Stomach (tissue), 4 donors: Measurements from ENCODE around the gene C1QC.

Experiments used
- CTCF ChIP-seq, 7 experiments: fragments of 450-650 bp in 4 of 7; fragments of 200-600 bp in 3 of 7; sonication (generic) in 3 of 7; IDR thresholded peaks; one replicate each; pipeline ENCODE4 v1.5.1; 2016 to 2019; ENCODE audit warnings: antibody characterized with exemption in 7 of 7, control low read depth in 2 of 7, mild to moderate bottlenecking in 1 of 7
- EP300 ChIP-seq: sonication (generic); formaldehyde crosslinking; IDR thresholded peaks from one replicate; pipeline ENCODE4 v1.6.1; 2017; ENCODE audit warnings: antibody characterized with exemption
- POLR2A ChIP-seq, 4 donors: fragments of 450-650 bp; IDR thresholded peaks; one replicate each; pipeline ENCODE4 v1.6.1; 2016; ENCODE audit warnings: antibody characterized with exemption in 4 of 4, control low read depth in 2 of 4, mild to moderate bottlenecking in 1 of 4, moderate library complexity in 1 of 4
- POLR2AphosphoS5 ChIP-seq, 3 donors: sonication (generic); formaldehyde crosslinking; IDR thresholded peaks; one replicate each; pipeline ENCODE4 v1.6.1; 2016; ENCODE audit warnings: antibody characterized with exemption in 3 of 3

GRCh38 chr1:22643381-22643780, at the start of gene C1QC:
- TF ChIP-seq CTCF (IDR thresholded peaks at IDR 0.05) (no peak), POLR2A (IDR thresholded peaks at IDR 0.05) (no peak), POLR2AphosphoS5 (IDR thresholded peaks at IDR 0.05) (no peak), EP300 (no peak)
